GM23338 (cell line): ENCODE measurements around the gene PPP2R3B. TPM values are rescaled to one million over a fixed set of nuclear protein-coding genes. Genes with fewer than 3 reads are reported as not detected.

Experiments
- ATAC-seq: fragments of 200-7000 bp; cut with Tn5 transposase; 3 replicates; pipeline ENCODE4 v1.9.1; 2020
- DNase-seq: peaks from one replicate; pipeline ENCODE4 v3.0.0-alpha.2; 2015; ENCODE audit warnings: low spot score
- H2AFZ ChIP-seq: fragments of 200-600 bp; sonication (generic); 2 replicates; pipeline ENCODE4 v1.8.0; 2016; ENCODE audit warnings: antibody characterized with exemption, mild to moderate bottlenecking, moderate library complexity
- H3F3A ChIP-seq: fragments of 200-600 bp; sonication (generic); replicated peaks from 2 replicates; pipeline ENCODE4 v1.8.0; 2017; ENCODE audit warnings: antibody characterized with exemption, mixed run types, low read depth
- H3K27ac ChIP-seq: fragments of 200-600 bp; sonication (generic); 2 replicates; pipeline ENCODE4 v1.6.1; 2016; ENCODE audit warnings: low read depth
- H3K27me3 ChIP-seq: fragments of 200-600 bp; sonication (generic); 2 replicates; pipeline ENCODE4 v1.8.0; 2016; ENCODE audit warnings: mild to moderate bottlenecking, mixed run types, moderate library complexity; ENCODE audit not compliant: insufficient read depth
- H3K36me3 ChIP-seq: fragments of 200-600 bp; sonication (generic); 2 replicates; pipeline ENCODE4 v1.8.0; 2016; ENCODE audit warnings: mild to moderate bottlenecking; ENCODE audit not compliant: insufficient read depth
- H3K4me1 ChIP-seq: fragments of 200-600 bp; sonication (generic); 2 replicates; pipeline ENCODE4 v1.8.0; 2016; ENCODE audit warnings: mild to moderate bottlenecking, moderate library complexity; ENCODE audit not compliant: insufficient read depth
- H3K4me2 ChIP-seq: fragments of 200-600 bp; sonication (generic); 2 replicates; pipeline ENCODE4 v1.7.1; 2017; ENCODE audit warnings: mixed run types
- H3K4me3 ChIP-seq: fragments of 200-600 bp; sonication (generic); 2 replicates; pipeline ENCODE4 v1.6.1; 2016; ENCODE audit warnings: mixed run types
- H3K79me2 ChIP-seq: fragments of 200-600 bp; sonication (generic); replicated peaks from 2 replicates; pipeline ENCODE4 v1.8.0; 2017; ENCODE audit warnings: mild to moderate bottlenecking; ENCODE audit not compliant: insufficient read depth
- H3K9me2 ChIP-seq: fragments of 200-600 bp; sonication (generic); 2 replicates; pipeline ENCODE4 v1.8.0; 2017; ENCODE audit not compliant: insufficient read depth
- H4K20me1 ChIP-seq: fragments of 200-600 bp; sonication (generic); replicated peaks from 2 replicates; pipeline ENCODE4 v1.8.0; 2017; ENCODE audit warnings: mild to moderate bottlenecking; ENCODE audit not compliant: insufficient read depth
- H3K27ac Mint-ChIP-seq: 2 replicates; pipeline ENCODE4 v1.8.0; 2020; ENCODE audit warnings: inconsistent platforms, mild to moderate bottlenecking, moderate library complexity, mixed read lengths
- H3K27me3 Mint-ChIP-seq: 3 replicates; pipeline ENCODE4 v1.8.0; 2022; ENCODE audit warnings: low read depth, mild to moderate bottlenecking, moderate library complexity, mixed read lengths, inconsistent platforms; ENCODE audit not compliant: insufficient read depth, poor library complexity
- H3K36me3 Mint-ChIP-seq: 3 replicates; pipeline ENCODE4 v1.8.0; 2021; ENCODE audit warnings: low read depth, mild to moderate bottlenecking, inconsistent platforms, moderate library complexity, mixed read lengths
- H3K4me1 Mint-ChIP-seq: 3 replicates; pipeline ENCODE4 v1.8.0; 2020; ENCODE audit warnings: mild to moderate bottlenecking, inconsistent platforms, mixed read lengths
- H3K4me3 Mint-ChIP-seq: 3 replicates; pipeline ENCODE4 v1.8.0; 2021; ENCODE audit warnings: moderate library complexity, mild to moderate bottlenecking, inconsistent platforms, mixed read lengths
- H3K9me3 Mint-ChIP-seq: 3 replicates; pipeline ENCODE4 v1.8.0; 2020; ENCODE audit warnings: moderate library complexity, mild to moderate bottlenecking, inconsistent platforms, mixed read lengths
- CREB1 ChIP-seq: fragments of 250-450 bp; sonication (Bioruptor Pico); IDR thresholded peaks from 2 replicates; pipeline ENCODE4 v1.5.0; 2020; ENCODE audit warnings: low read depth, mild to moderate bottlenecking, moderate library complexity
- CTCF ChIP-seq, 2 experiments: fragments of 200-600 bp in 1 of 2; sonication (generic) in 1 of 2; conservative IDR thresholded peaks; 2 replicates each; pipeline versions ENCODE4 v1.5.1 to v1.6.1; 2016 to 2017; ENCODE audit warnings: antibody characterized with exemption in 2 of 2, low read depth in 2 of 2, mild to moderate bottlenecking in 2 of 2, moderate library complexity in 1 of 2
- ETS1 ChIP-seq: IDR thresholded peaks from 2 replicates; pipeline ENCODE4 v1.6.1; 2016; ENCODE audit warnings: antibody characterized with exemption
- EZH2 ChIP-seq: fragments of 200-600 bp; sonication (generic); IDR thresholded peaks from one replicate; pipeline ENCODE4 v1.8.0; 2017; ENCODE audit warnings: antibody characterized with exemption, mild to moderate bottlenecking, low read depth; ENCODE audit not compliant: unreplicated experiment
- EZH2phosphoT487 ChIP-seq: fragments of 200-600 bp; sonication (generic); IDR thresholded peaks from one replicate; pipeline ENCODE4 v1.8.1; 2018; ENCODE audit warnings: antibody characterized with exemption; ENCODE audit not compliant: unreplicated experiment
- JUNB ChIP-seq: IDR thresholded peaks from one replicate; pipeline ENCODE4 v1.6.1; 2016; ENCODE audit warnings: antibody characterized with exemption; ENCODE audit not compliant: unreplicated experiment
- NANOG ChIP-seq: IDR thresholded peaks from 2 replicates; pipeline ENCODE4 v1.6.1; 2016; ENCODE audit warnings: antibody characterized with exemption, borderline replicate concordance
- POLR2AphosphoS5 ChIP-seq: IDR thresholded peaks from 2 replicates; pipeline ENCODE4 v1.6.1; 2016; ENCODE audit warnings: antibody characterized with exemption, low read depth
- STAT1 ChIP-seq: IDR thresholded peaks from one replicate; pipeline ENCODE4 v1.6.1; 2016; ENCODE audit warnings: antibody characterized with exemption; ENCODE audit not compliant: unreplicated experiment
- ZNF114 ChIP-seq: fragments of 250-450 bp; sonication (Bioruptor Pico); IDR thresholded peaks from 2 replicates; pipeline ENCODE4 v1.5.0; 2020; ENCODE audit warnings: mild to moderate bottlenecking, moderate library complexity
- ZNF331 ChIP-seq: fragments of 250-450 bp; sonication (Bioruptor Pico); IDR thresholded peaks from 2 replicates; pipeline ENCODE4 v1.5.0; 2020; ENCODE audit warnings: low read depth, mild to moderate bottlenecking, moderate library complexity
- ZNF462 ChIP-seq: fragments of 250-450 bp; sonication (Bioruptor Pico); IDR thresholded peaks from 2 replicates; pipeline ENCODE4 v1.5.0; 2020; ENCODE audit warnings: mild to moderate bottlenecking, moderate library complexity
- polyA plus RNA-seq: library from polyadenylated mRNA; unstranded; fragments of >200 nt; fragmentation: Nextera tagmentation; extraction: Ambion mirVana; gene quantifications from 2 replicates; pipeline ENCODE4 v1.2.1, GENCODE V29; 2016
- total RNA-seq: library from RNA; depleted of rRNA; stranded (reverse); fragments of >200 nt; shearing (Covaris generic); gene quantifications from 2 replicates; pipeline ENCODE4 v1.2.3, GENCODE V29; 2014
- TF ChIP-seq, protein P1 (sequence below): IDR thresholded peaks from one replicate; pipeline ENCODE4 v1.6.1; 2018; ENCODE audit warnings: antibody characterized with exemption; ENCODE audit not compliant: unreplicated experiment

The PPP2R3B gene
- total and polyA plus RNA-seq, 2 experiments from 2014 or later: 50.1 to 104 TPM

DNA sequence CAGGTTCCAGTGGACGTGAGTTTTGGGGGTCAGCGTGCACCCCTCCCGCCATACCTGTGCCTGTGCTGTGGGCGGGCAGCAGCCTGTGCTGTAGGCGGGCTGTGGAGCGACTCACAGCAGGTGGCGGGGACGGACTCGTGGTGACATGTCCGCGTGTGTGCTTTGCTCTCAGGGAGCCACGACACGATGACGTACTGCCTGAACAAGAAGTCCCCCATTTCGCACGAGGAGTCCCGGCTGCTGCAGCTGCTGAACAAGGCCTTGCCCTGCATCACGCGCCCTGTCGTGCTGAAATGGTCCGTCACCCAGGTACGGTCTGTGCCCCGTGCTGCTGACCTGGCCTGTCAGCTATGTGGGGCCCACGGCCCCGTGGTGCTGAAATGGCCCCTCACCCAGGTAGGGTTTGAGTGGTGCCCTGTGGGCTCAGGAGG lies 98.1 kb downstream of the PPP2R3B start:
- H3K4me3 Mint-ChIP-seq: no peak overlapping the region
- peaks cover 81% of the 10 kb centered on the region for H3K36me3 ChIP-seq
- no peak overlapping the region for H3K27ac ChIP-seq
- H3K9me2 ChIP-seq: 0 out of 2 replicates have a peak, but pooled peaks cover 2% of the 10 kb centered on the region
- H3K79me2 ChIP-seq: peaks cover 57% of the 10 kb centered on the region
- no peak for TF ChIP-seq ETS1
- TF ChIP-seq CREB1 (CRISPR knock-in tag): no peak
- no peak for TF ChIP-seq ZNF114 (CRISPR knock-in tag)
- no peak for TF ChIP-seq EZH2
- no peak for TF ChIP-seq JUNB
- no peak for TF ChIP-seq CTCF (conservative IDR thresholded peaks at IDR 0.05; ENCODE audit: low read depth in 2 of 2)
- no peak for TF ChIP-seq NANOG
- TF ChIP-seq EZH2phosphoT487: no peak
- no peak for TF ChIP-seq STAT1
- TF ChIP-seq ZNF331 (CRISPR knock-in tag): no peak
- TF ChIP-seq POLR2AphosphoS5: no peak; the same call in 1 of the 2 replicates
- no peak for TF ChIP-seq ZNF462 (CRISPR knock-in tag)
- TF ChIP-seq, protein P1, sequence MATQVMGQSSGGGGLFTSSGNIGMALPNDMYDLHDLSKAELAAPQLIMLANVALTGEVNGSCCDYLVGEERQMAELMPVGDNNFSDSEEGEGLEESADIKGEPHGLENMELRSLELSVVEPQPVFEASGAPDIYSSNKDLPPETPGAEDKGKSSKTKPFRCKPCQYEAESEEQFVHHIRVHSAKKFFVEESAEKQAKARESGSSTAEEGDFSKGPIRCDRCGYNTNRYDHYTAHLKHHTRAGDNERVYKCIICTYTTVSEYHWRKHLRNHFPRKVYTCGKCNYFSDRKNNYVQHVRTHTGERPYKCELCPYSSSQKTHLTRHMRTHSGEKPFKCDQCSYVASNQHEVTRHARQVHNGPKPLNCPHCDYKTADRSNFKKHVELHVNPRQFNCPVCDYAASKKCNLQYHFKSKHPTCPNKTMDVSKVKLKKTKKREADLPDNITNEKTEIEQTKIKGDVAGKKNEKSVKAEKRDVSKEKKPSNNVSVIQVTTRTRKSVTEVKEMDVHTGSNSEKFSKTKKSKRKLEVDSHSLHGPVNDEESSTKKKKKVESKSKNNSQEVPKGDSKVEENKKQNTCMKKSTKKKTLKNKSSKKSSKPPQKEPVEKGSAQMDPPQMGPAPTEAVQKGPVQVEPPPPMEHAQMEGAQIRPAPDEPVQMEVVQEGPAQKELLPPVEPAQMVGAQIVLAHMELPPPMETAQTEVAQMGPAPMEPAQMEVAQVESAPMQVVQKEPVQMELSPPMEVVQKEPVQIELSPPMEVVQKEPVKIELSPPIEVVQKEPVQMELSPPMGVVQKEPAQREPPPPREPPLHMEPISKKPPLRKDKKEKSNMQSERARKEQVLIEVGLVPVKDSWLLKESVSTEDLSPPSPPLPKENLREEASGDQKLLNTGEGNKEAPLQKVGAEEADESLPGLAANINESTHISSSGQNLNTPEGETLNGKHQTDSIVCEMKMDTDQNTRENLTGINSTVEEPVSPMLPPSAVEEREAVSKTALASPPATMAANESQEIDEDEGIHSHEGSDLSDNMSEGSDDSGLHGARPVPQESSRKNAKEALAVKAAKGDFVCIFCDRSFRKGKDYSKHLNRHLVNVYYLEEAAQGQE: no peak
- H3K4me3 ChIP-seq: no peak overlapping the region
- no peak overlapping the region for H2AFZ ChIP-seq
- peaks cover 3% of the 10 kb centered on the region; the same call in 1 of the 3 replicates for H3K9me3 Mint-ChIP-seq
- peaks cover 21% of the 10 kb centered on the region for H3K4me1 Mint-ChIP-seq
- H3K27me3 Mint-ChIP-seq: peaks cover 7% of the 10 kb centered on the region
- ATAC-seq (no peak), DNase-seq (no peak)
- no peaks in the 10 kb centered on the region for H3K27me3 ChIP-seq
- H3K4me2 ChIP-seq: no peak overlapping the region
- no peak overlapping the region for H3K27ac Mint-ChIP-seq
- peaks cover 36% of the 10 kb centered on the region for H3F3A ChIP-seq
- no peaks in the 10 kb centered on the region; the same call in 1 of the 2 replicates for H3K4me1 ChIP-seq
- peaks cover 93% of the 10 kb centered on the region for H3K36me3 Mint-ChIP-seq
- peaks cover 37% of the 10 kb centered on the region for H4K20me1 ChIP-seq
